K562 (cell line): Measurements from ENCODE around the gene CERS1. TPM values are rescaled to one million over a fixed set of nuclear protein-coding genes. Genes with fewer than 3 reads are reported as not detected.

Experiments used
- ATAC-seq: fragments of 200-7000 bp; cut with Tn5 transposase; 3 replicates; pipeline ENCODE4 v1.9.1; 2020; ENCODE audit warnings: moderate library complexity
- BruUV-seq: library from RNA; stranded (reverse); fragments of 400-500 nt; replicated peaks from 2 replicates; lab custom pipeline; 2021; lab: Mats Ljungman, UMichigan
- CTCF ChIA-PET: fragments of 300-600 bp; formaldehyde crosslinking; extraction: SDS; loops from one replicate; lab custom pipeline; 2021; ENCODE audit warnings: low intra/inter-chr PET ratio; lab: Yijun Ruan, JAX
- POLR2A ChIA-PET: fragments of 300-600, 350-650 bp; sonication (Branson Sonifier 250); formaldehyde crosslinking; extraction: SDS; loops from one replicate; lab custom pipeline; 2021; ENCODE audit warnings: antibody characterized with exemption, inconsistent platforms; lab: Yijun Ruan, JAX
- DNase-seq, 4 experiments: peaks; one replicate each; pipeline versions ENCODE4 v3.0.0 to v3.0.0-alpha.2; 2011 to 2018; ENCODE audit warnings: low spot score in 3 of 4, mixed read lengths in 3 of 4; ENCODE audit errors: extremely low read depth in 1 of 4
- FAIRE-seq: peaks from 2 replicates; lab custom pipeline; 2011; peaks lifted over from hg19 to GRCh38; lab: Jason Lieb, UNC
- H2AFZ ChIP-seq: 2 replicates; pipeline ENCODE4 v1.6.0; 2011; ENCODE audit warnings: low read depth, low read length, control low read depth, inconsistent platforms
- H3K27ac ChIP-seq: fragments of 200-600 bp; 3 replicates; pipeline ENCODE4 v1.8.0; 2011; ENCODE audit warnings: low read depth, mild to moderate bottlenecking, control low read depth, inconsistent platforms, low read length, moderate library complexity, mixed read lengths; ENCODE audit errors: extremely low read depth
- H3K27me3 ChIP-seq, 2 experiments: fragments of 300-600 bp in 1 of 2; 2 replicates in 1 of 2; 3 replicates in 1 of 2; pipeline versions ENCODE4 v1.6.0 to v1.8.0; 2011; ENCODE audit warnings: inconsistent platforms in 2 of 2, low read length in 2 of 2, mild to moderate bottlenecking in 1 of 2, mixed read lengths in 1 of 2, moderate library complexity in 1 of 2; ENCODE audit not compliant: control insufficient read depth in 2 of 2, insufficient read depth in 2 of 2
- H3K36me3 ChIP-seq: fragments of 300-600 bp; 3 replicates; pipeline ENCODE4 v1.8.0; 2011; ENCODE audit warnings: mild to moderate bottlenecking, low read length, inconsistent platforms; ENCODE audit not compliant: control insufficient read depth, insufficient read depth
- H3K4me1 ChIP-seq, 2 experiments: fragments of 200-600 bp in 1 of 2; replicated peaks in 1 of 2; 2 replicates in 1 of 2; 3 replicates in 1 of 2; pipeline versions ENCODE4 v1.5.1 to v1.8.0; 2011; ENCODE audit warnings: inconsistent platforms in 2 of 2, low read length in 2 of 2, mild to moderate bottlenecking in 1 of 2, mixed read lengths in 1 of 2, moderate library complexity in 1 of 2; ENCODE audit not compliant: control insufficient read depth in 2 of 2, insufficient read depth in 2 of 2
- H3K4me2 ChIP-seq: 2 replicates; pipeline ENCODE4 v1.6.1; 2011; ENCODE audit warnings: low read length, control low read depth, inconsistent platforms, mixed read lengths; ENCODE audit not compliant: insufficient read depth
- H3K4me3 ChIP-seq: fragments of 200-600 bp; sonication (generic), shearing (Covaris generic); 2 replicates; pipeline ENCODE4 v1.5.1; 2016; ENCODE audit warnings: control low read depth, inconsistent platforms
- H3K79me2 ChIP-seq: fragments of 200-600 bp; 3 replicates; pipeline ENCODE4 v1.8.0; 2011; ENCODE audit warnings: low read length, inconsistent platforms; ENCODE audit not compliant: control insufficient read depth, insufficient read depth
- H3K9ac ChIP-seq, 2 experiments: 2 replicates each; pipeline versions ENCODE4 v1.6.0 to v1.6.1; 2011; ENCODE audit warnings: low read depth in 2 of 2, low read length in 2 of 2, control low read depth in 1 of 2, inconsistent platforms in 1 of 2, mild to moderate bottlenecking in 1 of 2, mixed read lengths in 1 of 2; ENCODE audit not compliant: insufficient read depth in 1 of 2
- H3K9me1 ChIP-seq: one replicate; pipeline ENCODE4 v1.6.0; 2011; ENCODE audit warnings: inconsistent platforms, mild to moderate bottlenecking, low read length, moderate library complexity; ENCODE audit not compliant: control insufficient read depth, insufficient read depth
- H3K9me3 ChIP-seq: replicated peaks from 2 replicates; pipeline ENCODE4 v1.5.1; 2011; ENCODE audit warnings: low read depth, low read length, inconsistent platforms; ENCODE audit not compliant: control insufficient read depth, insufficient read depth
- H4K20me1 ChIP-seq: replicated peaks from 2 replicates; pipeline ENCODE4 v1.6.1; 2011; ENCODE audit warnings: low read length, inconsistent platforms, mixed read lengths; ENCODE audit not compliant: control insufficient read depth, insufficient read depth
- BCOR ChIP-seq: fragments of 450-650 bp; IDR thresholded peaks from 2 replicates; pipeline ENCODE4 v1.6.1; 2016
- RBFOX2 ChIP-seq: fragments of 200-400 bp; formaldehyde crosslinking; IDR thresholded peaks from 2 replicates; pipeline ENCODE4 v1.6.1; 2017; ENCODE audit warnings: low read depth, mild to moderate bottlenecking, low read length, moderate library complexity
- ZBTB17 ChIP-seq: fragments of 450-650 bp; formaldehyde crosslinking; IDR thresholded peaks from 2 replicates; pipeline ENCODE4 v1.4.0; 2020; ENCODE audit warnings: mild to moderate bottlenecking
- WGBS: fragments of 100-300 bp; shearing (Covaris generic); methylation state at CpG from one replicate; pipeline ENCODE4 v1.1.6; 2016; ENCODE audit warnings: low coverage, mixed read lengths; ENCODE audit not compliant: insufficient coverage; ENCODE audit errors: missing lambda C conversion rate; 5-methylcytosine and 5-hydroxymethylcytosine counted together
- in situ Hi-C: fragments of 300-500 bp; cut with MboI; formaldehyde crosslinking; loops from 4 replicates; pipeline ENCODE4 v1.15.0; 2018; ENCODE audit warnings: inconsistent platforms, mixed read lengths
- intact Hi-C: fragments of 100-400 bp; cut with micrococcal nuclease; formaldehyde crosslinking; loops from 2 replicates; pipeline ENCODE4 v1.14.2; 2022
- polyA plus RNA-seq, 8 experiments: library from polyadenylated mRNA; depleted of rRNA in 4 of 8; stranded (reverse) in 5 of 8; unstranded in 3 of 8; fragments of >200 nt; fragmentation: Nextera tagmentation in 2 of 8; fragmentation: Illumina TruSeq in 1 of 8; extraction: Ambion mirVana in 2 of 8; extraction: Trizol in 1 of 8; gene quantifications; 2 replicates each; pipeline versions ENCODE4 v1.2.1 to v1.2.3, GENCODE V29; 2011 to 2014; ENCODE audit warnings: inconsistent platforms in 1 of 8, missing spikeins in 1 of 8
- total RNA-seq, 7 experiments: library from RNA; depleted of rRNA in 6 of 7; stranded (reverse); fragments of >200 nt in 6 of 7; fragmentation: Illumina TruSeq in 2 of 7; extraction: Trizol in 2 of 7; gene quantifications; 2 replicates each; pipeline versions ENCODE4 v1.2.1 to v1.2.3, GENCODE V29; 2011 to 2021; ENCODE audit warnings: low replicate concordance in 1 of 7
- TF ChIP-seq, protein P1 (sequence below), 3 experiments: IDR thresholded peaks in 2 of 3; conservative IDR thresholded peaks in 1 of 3; 2 replicates each; pipeline ENCODE4 v1.5.1; 2011 to 2012; ENCODE audit warnings: low read length in 3 of 3, mild to moderate bottlenecking in 3 of 3, control low read depth in 2 of 3, improper control_type of control experiment in 1 of 3, inconsistent platforms in 1 of 3, low read depth in 1 of 3, mixed read lengths in 1 of 3, moderate library complexity in 1 of 3; ENCODE audit not compliant: insufficient read depth in 2 of 3
- TF ChIP-seq, protein P2 (sequence below): IDR thresholded peaks from 2 replicates; pipeline ENCODE4 v1.6.1; 2012; ENCODE audit warnings: low read depth, low read length, improper control_type of control experiment, borderline replicate concordance

Gene CERS1
- total and polyA plus RNA-seq, 9 of the 15 experiments (the other 6 are each of a cell fraction or from before 2014, with no cell fraction given), result 0.33 to 1.5 (median 0.86) TPM; not detected in 2

DNA sequence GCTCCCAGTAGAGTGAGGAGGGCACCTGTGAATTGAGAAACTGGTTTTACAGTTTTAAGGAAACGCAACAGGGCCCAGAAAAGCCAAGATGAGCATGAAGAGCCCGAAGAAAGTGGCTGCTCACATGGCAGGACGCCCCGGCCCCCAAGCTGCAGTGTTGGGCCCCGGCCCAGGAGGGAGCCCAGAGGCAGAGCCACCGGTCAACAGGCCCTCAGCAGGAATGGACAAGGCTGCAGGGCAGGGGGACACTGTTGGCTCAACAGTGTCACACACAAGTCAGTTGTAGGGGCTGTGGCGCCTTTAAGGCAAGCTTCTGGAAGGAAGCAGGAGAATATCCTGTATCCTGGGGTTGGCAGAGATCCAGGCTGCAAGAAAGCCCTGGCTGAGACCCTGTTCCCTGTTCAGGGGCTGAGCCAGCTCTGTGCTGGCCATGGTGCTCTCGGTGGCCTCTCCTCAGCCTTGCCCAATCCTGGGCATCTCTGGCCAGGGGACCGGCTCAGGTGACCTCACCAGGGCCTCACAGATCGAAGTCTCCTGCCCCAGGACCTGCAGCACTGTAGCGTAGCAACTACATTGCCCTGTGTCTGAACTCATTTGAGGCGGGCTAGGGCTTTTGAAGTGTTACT is 36.2 kb downstream of the CERS1 start (continued):
- TF ChIP-seq, protein P1, sequence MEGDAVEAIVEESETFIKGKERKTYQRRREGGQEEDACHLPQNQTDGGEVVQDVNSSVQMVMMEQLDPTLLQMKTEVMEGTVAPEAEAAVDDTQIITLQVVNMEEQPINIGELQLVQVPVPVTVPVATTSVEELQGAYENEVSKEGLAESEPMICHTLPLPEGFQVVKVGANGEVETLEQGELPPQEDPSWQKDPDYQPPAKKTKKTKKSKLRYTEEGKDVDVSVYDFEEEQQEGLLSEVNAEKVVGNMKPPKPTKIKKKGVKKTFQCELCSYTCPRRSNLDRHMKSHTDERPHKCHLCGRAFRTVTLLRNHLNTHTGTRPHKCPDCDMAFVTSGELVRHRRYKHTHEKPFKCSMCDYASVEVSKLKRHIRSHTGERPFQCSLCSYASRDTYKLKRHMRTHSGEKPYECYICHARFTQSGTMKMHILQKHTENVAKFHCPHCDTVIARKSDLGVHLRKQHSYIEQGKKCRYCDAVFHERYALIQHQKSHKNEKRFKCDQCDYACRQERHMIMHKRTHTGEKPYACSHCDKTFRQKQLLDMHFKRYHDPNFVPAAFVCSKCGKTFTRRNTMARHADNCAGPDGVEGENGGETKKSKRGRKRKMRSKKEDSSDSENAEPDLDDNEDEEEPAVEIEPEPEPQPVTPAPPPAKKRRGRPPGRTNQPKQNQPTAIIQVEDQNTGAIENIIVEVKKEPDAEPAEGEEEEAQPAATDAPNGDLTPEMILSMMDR (IDR thresholded peaks at IDR 0.05 in 2 of 3, conservative IDR thresholded peaks at IDR 0.05 in 1 of 3; ENCODE audit: insufficient read depth in 2 of 3, low read depth in 1 of 3, low read length in 3 of 3), result no peak

DNA sequence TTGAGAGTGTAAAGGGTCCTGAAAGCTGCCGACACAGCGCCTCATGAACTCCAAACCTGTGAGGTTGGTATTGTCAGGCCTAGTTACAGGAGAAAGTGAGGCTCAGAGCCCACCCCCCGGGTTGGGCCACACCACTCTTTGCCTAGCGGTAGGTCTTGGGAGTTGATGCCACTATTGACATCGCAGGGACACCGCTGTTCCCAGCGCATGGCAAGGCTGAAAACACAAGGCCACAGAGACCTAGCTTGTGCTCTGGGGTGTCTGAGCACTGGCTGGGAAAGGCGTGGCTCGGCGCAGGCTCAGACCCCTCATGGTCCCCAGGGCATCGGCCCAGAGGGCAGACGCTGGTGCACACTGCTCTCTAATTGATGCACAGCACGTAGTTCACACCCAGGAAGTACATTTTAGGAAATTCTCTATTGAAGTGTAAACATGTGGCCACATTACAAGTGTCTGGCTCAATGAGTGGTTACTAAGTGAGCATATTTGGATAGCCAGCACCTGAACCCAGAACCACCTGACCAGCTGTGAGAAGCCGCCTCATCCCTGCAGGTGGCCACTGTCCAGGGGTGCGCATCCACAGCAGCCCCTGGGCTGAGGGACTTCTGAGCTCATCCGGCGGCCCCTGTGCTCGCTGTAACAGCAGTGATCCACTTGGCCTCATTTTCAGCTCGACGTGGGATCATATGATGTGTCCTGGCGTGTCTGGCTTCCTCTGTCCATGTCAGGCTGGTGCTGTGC is 36.9 kb downstream of the CERS1 start:
- CTCF ChIA-PET, result no interaction called here
- in situ Hi-C loops (no loop called here), intact Hi-C loops (no loop called here)
- TF ChIP-seq, protein P2, sequence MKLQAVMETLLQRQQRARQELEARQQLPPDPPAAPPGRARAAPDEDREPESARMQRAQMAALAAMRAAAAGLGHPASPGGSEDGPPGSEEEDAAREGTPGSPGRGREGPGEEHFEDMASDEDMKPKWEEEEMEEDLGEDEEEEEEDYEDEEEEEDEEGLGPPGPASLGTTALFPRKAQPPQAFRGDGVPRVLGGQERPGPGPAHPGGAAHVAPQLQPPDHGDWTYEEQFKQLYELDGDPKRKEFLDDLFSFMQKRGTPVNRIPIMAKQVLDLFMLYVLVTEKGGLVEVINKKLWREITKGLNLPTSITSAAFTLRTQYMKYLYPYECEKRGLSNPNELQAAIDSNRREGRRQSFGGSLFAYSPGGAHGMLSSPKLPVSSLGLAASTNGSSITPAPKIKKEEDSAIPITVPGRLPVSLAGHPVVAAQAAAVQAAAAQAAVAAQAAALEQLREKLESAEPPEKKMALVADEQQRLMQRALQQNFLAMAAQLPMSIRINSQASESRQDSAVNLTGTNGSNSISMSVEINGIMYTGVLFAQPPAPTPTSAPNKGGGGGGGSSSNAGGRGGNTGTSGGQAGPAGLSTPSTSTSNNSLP, result no peak
- no peak for TF ChIP-seq ZBTB17
- TF ChIP-seq BCOR, result no peak
- no peak for TF ChIP-seq RBFOX2
- POLR2A ChIA-PET, result interaction anchor here (0.9 to 1.3 kb wide), 2 partner anchors 10 to 12 kb away, joined by 3 to 4 read pairs; no protein-coding TSS in a partner anchor
- BruUV-seq, result no TSS peak
- Histone ChIP-seq H3K36me3 (peaks cover 100% of the 10 kb centered on the region; the same call in 2 of the 3 replicates), H3K9ac (no peak overlapping the region), H3K27me3 (no peaks in the 10 kb centered on the region), H4K20me1 (peaks cover 7% of the 10 kb centered on the region; the same call in 1 of the 2 replicates), H3K9me1 (peaks cover 3% of the 10 kb centered on the region), H3K4me3 (no peak overlapping the region), H3K9me3 (no peaks in the 10 kb centered on the region), H2AFZ (no peak overlapping the region), H3K79me2 (no peaks in the 10 kb centered on the region), H3K4me2 (no peak overlapping the region), H3K4me1 (peaks cover 0 to 9% of the 10 kb centered on the region in 2 experiments; a peak in 1 of 5 replicates), H3K27ac (no peak overlapping the region)
- no peak for DNase-seq
- WGBS, result 96% methylated on average over 21 of the region's 21 CpGs
- no peak for FAIRE-seq
- no peak for ATAC-seq
